Uterus (tissue), 4 donors: Measurements from ENCODE around the gene SLC7A6OS. TPM values are rescaled to one million over a fixed set of nuclear protein-coding genes. Genes with fewer than 3 reads are reported as not detected.

Experiments
- DNase-seq, 2 donors: peaks; one replicate each; pipeline ENCODE4 v3.0.0-alpha.2; 2019 to 2020
- H3K27ac ChIP-seq, 2 donors: fragments of 200-600 bp; sonication (generic); 1 replicate in 1 of 2; 2 replicates in 1 of 2; pipeline ENCODE4 v1.5.1; 2016 to 2018
- H3K27me3 ChIP-seq, 2 donors: fragments of 200-600 bp; sonication (generic); one replicate each; pipeline ENCODE4 v1.5.1; 2018 to 2019; ENCODE audit warnings: control low read depth in 1 of 2
- H3K36me3 ChIP-seq, 2 donors: fragments of 200-600 bp; sonication (generic); one replicate each; pipeline ENCODE4 v1.5.1; 2019; ENCODE audit warnings: control low read depth in 1 of 2
- H3K4me1 ChIP-seq, 2 donors: fragments of 200-600 bp; sonication (generic); one replicate each; pipeline ENCODE4 v1.5.1; 2018 to 2019; ENCODE audit warnings: control low read depth in 1 of 2
- H3K4me3 ChIP-seq, 2 donors: fragments of 200-600 bp; sonication (generic); 1 replicate in 1 of 2; 2 replicates in 1 of 2; pipeline ENCODE4 v1.5.1; 2018 to 2019; ENCODE audit warnings: mild to moderate bottlenecking in 1 of 2
- H3K9me3 ChIP-seq, 2 donors: fragments of 200-600 bp; sonication (generic); one replicate each; pipeline ENCODE4 v1.5.1; 2019; ENCODE audit warnings: control low read depth in 1 of 2
- POLR2A ChIP-seq, 2 donors: fragments of 450-650 bp; IDR thresholded peaks; one replicate each; pipeline ENCODE4 v1.6.1; 2016; ENCODE audit warnings: antibody characterized with exemption in 2 of 2, mild to moderate bottlenecking in 1 of 2, moderate library complexity in 1 of 2
- intact Hi-C: fragments of 100-400 bp; cut with DNase I; formaldehyde crosslinking; loops from one replicate; pipeline ENCODE4 v1.15.1; 2023; ENCODE audit warnings: low total_unique reads
- total RNA-seq, 4 donors: library from RNA; depleted of rRNA in 3 of 4; stranded (reverse); fragments of >200 nt in 3 of 4; gene quantifications; one replicate each; pipeline versions ENCODE4 v1.1.0 to v1.2.4, GENCODE V29; 2014 to 2023
- TF ChIP-seq, protein P1 (sequence below), 4 experiments: fragments of 200-600 bp in 2 of 4; fragments of 450-650 bp in 2 of 4; sonication (generic) in 2 of 4; IDR thresholded peaks; one replicate each; pipeline ENCODE4 v1.5.1; 2016 to 2019; ENCODE audit warnings: antibody characterized with exemption in 4 of 4, mild to moderate bottlenecking in 2 of 4, moderate library complexity in 1 of 4
- donor health status: DM: yes; HTN: yes; CAD: no.

The SLC7A6OS gene
- total RNA-seq, 4 donors from 2014 or later, result 7.6 to 18.9 (median 13.4) TPM

DNA sequence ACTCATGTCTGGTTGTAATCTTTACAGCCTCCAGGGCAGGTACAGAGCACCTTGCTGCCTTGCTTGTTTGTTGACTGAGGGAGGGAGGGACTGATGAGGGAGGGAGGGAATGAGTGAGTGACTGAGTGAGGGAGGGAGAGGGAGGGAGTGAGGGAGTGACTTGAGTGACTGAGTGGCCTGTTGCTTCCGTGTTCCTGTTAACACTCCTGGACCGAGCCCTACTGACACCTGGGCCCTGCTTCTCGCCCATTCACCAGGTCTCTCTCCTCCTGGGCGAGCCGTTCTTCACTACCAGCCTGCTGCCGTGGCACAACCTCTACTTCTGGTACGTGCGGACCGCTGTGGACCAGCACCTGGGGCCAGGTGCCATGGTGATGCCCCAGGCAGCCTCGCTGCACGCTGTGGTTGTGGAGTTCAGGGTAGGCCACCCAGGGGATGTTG lies 41.3 kb upstream of the SLC7A6OS start:
- Histone ChIP-seq H3K4me3 (no peak overlapping the region), H3K27me3 (no peaks in the 10 kb centered on the region), H3K27ac (no peak overlapping the region), H3K36me3 (no peaks in the 10 kb centered on the region), H3K9me3 (no peaks in the 10 kb centered on the region), H3K4me1 (no peaks in the 10 kb centered on the region)
- intact Hi-C loops, result no loop called here
- DNase-seq, result no peak
- TF ChIP-seq POLR2A (IDR thresholded peaks at IDR 0.05), result no peak
- TF ChIP-seq, protein P1, sequence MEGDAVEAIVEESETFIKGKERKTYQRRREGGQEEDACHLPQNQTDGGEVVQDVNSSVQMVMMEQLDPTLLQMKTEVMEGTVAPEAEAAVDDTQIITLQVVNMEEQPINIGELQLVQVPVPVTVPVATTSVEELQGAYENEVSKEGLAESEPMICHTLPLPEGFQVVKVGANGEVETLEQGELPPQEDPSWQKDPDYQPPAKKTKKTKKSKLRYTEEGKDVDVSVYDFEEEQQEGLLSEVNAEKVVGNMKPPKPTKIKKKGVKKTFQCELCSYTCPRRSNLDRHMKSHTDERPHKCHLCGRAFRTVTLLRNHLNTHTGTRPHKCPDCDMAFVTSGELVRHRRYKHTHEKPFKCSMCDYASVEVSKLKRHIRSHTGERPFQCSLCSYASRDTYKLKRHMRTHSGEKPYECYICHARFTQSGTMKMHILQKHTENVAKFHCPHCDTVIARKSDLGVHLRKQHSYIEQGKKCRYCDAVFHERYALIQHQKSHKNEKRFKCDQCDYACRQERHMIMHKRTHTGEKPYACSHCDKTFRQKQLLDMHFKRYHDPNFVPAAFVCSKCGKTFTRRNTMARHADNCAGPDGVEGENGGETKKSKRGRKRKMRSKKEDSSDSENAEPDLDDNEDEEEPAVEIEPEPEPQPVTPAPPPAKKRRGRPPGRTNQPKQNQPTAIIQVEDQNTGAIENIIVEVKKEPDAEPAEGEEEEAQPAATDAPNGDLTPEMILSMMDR (IDR thresholded peaks at IDR 0.05), result no peak

DNA sequence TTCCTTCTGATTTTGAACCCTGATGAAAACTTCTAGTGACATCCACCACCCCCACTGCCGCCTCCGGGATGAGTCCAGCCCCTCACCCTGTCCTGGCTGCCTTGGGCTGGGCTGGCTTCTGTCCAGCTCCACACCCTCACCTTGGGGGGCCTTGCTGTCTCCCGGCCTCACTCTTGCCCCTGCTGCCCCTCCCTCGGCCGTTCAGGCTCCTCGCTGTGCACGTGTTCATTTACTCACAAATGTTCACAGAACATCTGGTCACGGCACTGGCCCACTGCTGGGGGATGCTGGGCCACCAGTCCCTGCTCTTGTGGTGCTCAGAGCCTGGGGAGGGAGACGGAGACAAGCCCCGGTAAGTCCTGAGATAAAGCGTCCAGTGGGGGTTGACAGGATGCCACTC lies 40.7 kb upstream of the SLC7A6OS start:
- Histone ChIP-seq H3K4me1 (no peaks in the 10 kb centered on the region), H3K9me3 (no peaks in the 10 kb centered on the region), H3K4me3 (no peak overlapping the region), H3K36me3 (no peaks in the 10 kb centered on the region), H3K27me3 (no peaks in the 10 kb centered on the region), H3K27ac (no peak overlapping the region)
- intact Hi-C loops, result no loop called here
- no peak for DNase-seq
- no peak for TF ChIP-seq POLR2A (IDR thresholded peaks at IDR 0.05)
- TF ChIP-seq, protein P1 (IDR thresholded peaks at IDR 0.05), result no peak

DNA sequence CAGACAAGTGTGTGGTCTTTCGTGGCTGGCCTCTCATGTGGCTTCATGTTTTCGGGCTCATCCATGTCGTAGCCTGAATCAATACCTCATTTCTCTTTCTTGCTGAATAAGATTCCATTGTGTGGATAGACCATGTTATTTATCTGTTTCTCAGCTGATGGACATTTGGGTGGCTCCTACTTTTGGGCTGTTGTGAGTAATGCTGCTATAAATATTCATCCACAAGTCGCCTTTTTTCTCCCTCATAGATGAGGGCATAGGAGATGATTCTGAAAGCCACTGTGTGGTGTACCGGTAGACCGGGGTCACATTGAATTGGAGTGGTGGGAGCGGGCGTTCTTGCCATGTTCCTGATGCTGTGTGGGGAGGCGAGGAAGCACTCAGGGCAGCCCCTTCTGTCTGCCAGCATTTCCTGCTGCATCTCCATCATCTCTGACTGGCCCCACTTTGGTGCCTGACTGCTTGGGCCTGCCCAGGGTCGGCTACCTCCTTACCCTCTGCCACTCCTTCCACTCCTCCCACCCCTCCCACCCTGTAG lies 40.1 kb upstream of the SLC7A6OS start:
- Histone ChIP-seq H3K36me3 (no peaks in the 10 kb centered on the region), H3K27ac (no peak overlapping the region), H3K27me3 (no peaks in the 10 kb centered on the region), H3K4me1 (no peaks in the 10 kb centered on the region), H3K4me3 (no peak overlapping the region), H3K9me3 (no peaks in the 10 kb centered on the region)
- TF ChIP-seq POLR2A (IDR thresholded peaks at IDR 0.05), result no peak
- TF ChIP-seq, protein P1 (IDR thresholded peaks at IDR 0.05), result no peak
- intact Hi-C loops, result no loop called here
- no peak for DNase-seq

DNA sequence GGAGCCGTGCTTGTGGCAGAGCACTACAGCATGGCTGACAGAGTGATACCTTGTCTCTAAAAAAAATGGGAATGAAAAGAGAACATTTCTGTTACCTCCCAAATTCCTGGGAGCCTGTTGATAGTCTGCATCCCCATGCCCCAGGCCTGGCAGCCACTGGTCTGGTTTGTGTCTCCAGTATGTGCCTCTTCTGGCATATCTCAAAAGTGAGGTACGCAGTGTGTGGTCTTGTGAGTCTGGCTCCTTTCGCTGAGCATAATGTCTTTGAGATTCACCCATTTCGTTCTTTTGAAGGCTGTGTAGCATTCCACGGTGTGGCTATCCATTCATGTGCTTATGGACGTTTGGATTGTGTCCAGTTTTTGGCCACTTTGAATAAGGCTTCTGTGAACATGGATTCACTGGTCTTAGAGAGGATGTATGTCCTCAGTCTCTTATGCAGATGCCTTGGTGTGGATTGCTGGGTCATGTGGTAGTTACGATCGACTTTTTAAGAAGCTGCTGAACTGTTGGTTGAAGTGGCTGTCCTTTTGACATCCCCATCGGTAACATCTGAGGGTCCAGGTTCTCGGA lies 39.2 kb upstream of the SLC7A6OS start:
- Histone ChIP-seq H3K4me3 (no peak overlapping the region), H3K4me1 (no peaks in the 10 kb centered on the region), H3K27me3 (no peaks in the 10 kb centered on the region), H3K36me3 (no peaks in the 10 kb centered on the region), H3K27ac (no peak overlapping the region), H3K9me3 (no peaks in the 10 kb centered on the region)
- TF ChIP-seq, protein P1 (IDR thresholded peaks at IDR 0.05), result no peak
- no peak for TF ChIP-seq POLR2A (IDR thresholded peaks at IDR 0.05)
- DNase-seq, result no peak
- intact Hi-C loops, result no loop called here

DNA sequence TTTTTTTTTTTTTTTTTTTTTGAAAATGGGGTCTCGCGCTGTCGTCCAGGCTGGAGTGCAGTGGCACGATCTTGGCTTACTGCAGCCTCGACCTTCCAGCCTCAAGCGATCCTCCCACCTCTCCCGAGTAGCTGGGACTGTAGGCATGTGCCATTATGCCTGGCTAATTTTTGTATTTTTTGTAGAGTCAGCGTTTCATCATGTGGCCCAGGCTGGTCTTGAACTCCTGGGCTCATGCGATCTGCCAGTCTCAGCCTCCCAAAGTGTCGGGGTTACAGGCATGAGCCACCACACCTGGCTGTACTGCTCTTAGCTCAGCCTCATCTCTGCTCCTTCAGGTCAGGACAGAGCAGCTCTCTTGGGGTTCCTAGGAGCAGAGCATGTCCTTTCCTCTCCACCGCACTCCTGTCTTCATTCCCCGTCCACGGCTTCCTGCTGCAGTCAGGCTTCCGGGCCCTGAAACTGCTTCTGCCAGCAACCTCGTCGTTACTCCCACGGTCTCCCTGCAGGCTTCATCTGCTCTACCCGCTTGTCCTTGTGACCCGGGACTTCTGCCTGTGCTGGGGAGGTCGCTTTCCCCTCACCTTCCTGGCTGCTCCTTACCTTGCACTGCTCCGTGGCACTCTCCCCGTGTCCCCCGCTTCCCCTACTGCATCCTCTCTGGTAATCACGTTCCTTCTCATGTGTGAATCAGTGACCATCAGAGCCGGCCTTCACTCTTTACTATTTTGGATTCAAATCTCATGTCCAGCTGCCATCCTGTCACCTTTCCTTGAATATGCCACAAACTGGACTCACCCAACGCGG lies 38.1 kb upstream of the SLC7A6OS start:
- H3K36me3 ChIP-seq, result no peaks in the 10 kb centered on the region
- H3K9me3 ChIP-seq, result no peaks in the 10 kb centered on the region
- no peak overlapping the region for H3K4me3 ChIP-seq
- intact Hi-C loops, result no loop called here
- H3K4me1 ChIP-seq, result no peaks in the 10 kb centered on the region
- H3K27ac ChIP-seq, result no peak overlapping the region
- H3K27me3 ChIP-seq, result no peaks in the 10 kb centered on the region
- TF ChIP-seq, protein P1 (IDR thresholded peaks at IDR 0.05), result no peak
- TF ChIP-seq POLR2A (IDR thresholded peaks at IDR 0.05), result no peak
- DNase-seq, result no peak
